HG03342 (cell line): Measurements from ENCODE around the gene PDE4D.
"Not testable (repeated sequence)": the region's sequence is repeated elsewhere in the genome, so short reads cannot be mapped to it uniquely, and the experiment has no call there.

Experiments
- ATAC-seq: cut with Tn5 transposase; IDR thresholded peaks from one replicate; pipeline ENCODE4 v1.9.1; 2021; ENCODE audit warnings: mild to moderate bottlenecking, moderate library complexity; ENCODE audit not compliant: unreplicated experiment

The PDE4D gene

DNA sequence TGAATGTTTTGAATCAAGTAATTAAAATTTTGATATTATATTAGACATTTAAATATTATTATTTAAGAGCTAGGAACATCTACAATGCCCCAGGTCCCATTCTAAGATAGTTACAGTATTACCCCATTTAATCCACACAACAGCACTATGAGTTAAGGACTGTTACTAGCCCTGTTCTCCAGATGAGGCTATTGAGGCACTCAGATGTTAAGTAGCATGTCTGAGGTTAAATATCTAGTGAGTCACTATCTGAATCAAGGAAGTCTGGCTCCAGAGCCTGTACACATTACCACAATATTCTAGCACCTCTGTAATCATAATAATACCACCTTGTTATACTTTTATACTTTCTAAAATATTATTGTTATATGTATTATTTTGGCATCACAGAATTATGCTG, 304.6 kb downstream of the PDE4D start:
- no peak for ATAC-seq

DNA sequence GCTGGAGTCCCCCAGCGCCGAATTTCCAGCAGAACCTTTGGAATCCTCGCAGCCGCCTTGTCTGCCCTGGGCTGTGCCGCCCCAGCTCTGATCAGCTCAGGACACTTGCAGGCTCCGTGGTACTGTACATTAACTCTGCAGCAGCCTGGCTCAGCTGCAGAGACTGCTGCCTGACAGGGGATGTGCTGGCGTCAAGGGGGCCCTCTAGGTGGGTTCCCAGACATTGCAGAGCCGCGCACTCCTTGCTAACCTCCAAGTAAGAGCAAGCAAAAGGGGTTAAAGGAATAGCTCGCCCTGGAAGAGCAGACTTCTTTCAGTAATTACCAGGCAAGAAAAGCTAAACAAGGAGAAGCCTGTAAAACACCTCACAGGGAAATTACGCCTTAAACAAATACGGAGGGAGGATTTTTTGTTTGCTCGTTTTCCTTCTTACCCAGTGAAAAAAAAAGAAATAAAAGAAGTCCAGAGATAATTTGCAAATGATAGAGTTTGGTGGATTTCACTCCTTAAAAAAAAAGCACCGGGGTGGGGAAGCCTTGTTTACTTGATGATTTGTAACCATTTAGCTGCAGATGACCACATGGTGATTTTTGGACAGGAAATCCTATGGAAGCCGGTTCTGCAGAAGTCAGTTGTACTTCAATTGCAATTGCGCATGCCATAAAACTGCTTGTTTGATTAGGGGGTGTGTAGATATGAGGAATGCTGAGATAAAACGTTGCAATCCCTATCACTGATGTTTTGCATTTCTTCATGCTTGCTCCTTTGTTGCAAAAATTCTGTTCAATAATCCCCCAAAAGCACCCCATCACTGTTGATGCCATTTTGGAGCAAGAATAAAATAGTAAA, 305.8 kb downstream of the PDE4D start:
- ATAC-seq, result no peak

DNA sequence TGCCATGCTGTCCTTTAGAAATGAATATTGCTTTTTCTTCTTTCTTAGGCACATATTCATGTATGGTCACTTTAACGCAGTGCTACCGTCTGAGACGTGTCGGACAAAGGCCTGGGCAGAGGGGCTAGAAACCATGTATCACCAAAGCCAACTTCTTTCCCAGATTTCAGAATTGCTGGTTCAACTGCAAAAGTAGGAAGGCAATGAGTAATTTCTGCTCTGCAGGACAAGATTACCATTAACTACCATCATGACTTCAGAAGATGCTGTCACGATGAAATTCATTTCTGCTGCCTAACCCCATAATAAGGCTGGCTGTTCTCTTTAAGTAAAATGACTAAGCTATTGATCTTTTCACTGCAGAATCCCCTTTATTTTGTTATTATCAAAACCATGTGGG, 306.7 kb downstream of the PDE4D start:
- no peak for ATAC-seq

DNA sequence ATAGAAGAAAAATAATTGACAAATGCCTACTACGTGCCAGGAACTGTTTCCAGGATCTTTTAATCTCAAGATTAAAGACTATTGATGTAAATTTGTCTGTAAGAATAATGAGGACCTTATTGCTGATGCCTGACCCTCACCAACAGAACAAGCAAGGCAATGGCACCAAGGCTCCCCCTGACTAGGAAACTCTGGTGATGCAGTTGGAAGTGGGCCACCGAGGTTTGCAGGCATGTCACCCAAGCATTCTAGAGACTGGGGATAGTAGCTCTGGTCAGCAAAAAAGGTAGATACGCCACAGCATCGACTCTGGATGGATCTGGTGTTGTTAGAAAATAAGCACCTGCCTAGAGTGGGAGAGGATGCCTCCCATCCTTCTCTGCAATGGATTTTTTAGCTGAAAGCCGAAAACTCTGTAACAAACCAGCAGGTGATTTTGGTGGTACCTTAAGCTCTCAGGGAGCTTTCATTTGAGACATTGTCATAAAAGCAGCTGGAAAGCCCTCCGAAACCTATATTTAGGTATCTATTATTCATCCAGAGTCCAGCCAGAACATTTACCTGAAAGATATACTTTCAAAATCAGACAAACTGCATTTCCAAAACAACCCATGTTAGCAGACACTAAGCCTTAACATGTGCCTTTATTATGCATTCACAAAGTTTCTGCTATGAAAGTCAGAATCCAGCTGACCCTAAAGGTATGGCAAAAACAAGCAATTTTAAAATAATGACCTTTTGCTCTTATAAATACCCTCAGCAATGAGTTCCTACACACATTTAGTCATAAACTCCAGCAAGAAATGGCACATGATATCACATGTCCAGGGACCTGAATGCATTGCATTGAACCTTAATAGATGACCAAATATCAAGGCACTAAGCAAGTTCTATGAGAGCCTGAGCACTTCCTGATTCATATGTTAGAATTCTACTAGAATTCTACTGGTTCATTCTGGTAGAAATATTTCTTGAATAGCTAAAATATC, 308.4 kb downstream of the PDE4D start:
- no peak for ATAC-seq

DNA sequence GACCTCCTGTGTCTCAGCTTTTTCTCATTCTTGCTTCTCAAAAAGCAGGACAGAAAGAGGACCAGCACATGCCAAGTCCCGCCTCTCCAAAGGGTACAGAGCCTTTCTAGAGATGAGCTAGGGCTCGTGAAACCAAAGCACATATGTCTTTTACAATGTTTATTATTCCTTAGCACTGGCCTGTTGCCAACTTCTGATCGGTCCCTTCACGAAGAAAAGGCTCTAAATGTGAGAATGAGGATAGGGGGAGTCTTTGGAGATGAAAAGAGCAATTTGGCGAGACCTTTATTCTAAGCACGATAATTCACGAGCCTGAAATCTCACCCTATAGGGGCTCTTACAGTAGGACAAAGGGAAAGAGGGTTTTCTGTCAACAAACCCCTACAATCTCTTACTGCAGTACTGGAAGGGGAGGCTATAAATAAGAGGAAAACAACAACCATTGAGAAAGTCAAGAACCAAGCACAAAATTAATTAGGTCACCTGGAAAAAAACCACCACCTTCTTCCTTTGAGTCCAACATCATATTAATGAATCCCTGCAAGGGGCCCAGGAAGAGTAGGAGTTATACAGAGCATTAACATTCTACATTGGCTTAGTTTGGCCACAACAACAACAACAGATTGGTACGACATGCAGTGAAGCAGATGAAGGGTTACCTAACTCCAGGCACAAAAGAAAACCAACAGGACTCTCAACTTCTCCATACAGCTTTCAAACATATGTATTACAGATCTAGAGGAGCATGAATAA, 309.5 kb downstream of the PDE4D start:
- ATAC-seq, result no peak

DNA sequence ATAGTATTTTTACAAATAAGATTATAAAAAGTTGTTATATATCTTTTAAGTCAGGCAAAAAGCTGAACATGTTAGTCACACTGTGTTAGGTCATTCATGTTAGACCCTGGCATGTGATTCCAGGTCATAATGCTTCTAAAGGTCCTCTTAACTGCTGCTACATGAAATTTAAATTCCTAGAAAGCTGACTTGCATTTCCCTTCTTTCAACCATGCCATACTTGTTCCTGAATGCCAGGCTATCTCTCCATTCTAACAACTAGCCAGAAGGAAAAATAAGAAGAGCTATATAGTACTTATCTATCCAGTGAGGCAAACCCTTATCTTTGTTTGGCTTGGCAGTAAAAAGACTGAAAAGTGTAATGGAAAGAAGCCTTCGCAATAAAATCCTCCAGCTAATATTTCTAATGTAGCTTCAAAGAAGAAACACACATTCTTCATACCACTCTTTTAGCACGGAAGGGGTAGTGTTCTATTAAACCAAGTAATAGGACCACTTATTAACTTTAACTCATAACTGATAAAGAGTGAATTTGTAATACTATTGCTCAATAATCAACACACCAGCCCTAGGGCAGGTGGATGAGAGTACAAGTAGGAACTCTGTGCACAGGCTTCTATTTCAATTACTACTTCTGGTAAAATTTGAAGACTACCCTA, 310.2 kb downstream of the PDE4D start:
- ATAC-seq, result no peak

DNA sequence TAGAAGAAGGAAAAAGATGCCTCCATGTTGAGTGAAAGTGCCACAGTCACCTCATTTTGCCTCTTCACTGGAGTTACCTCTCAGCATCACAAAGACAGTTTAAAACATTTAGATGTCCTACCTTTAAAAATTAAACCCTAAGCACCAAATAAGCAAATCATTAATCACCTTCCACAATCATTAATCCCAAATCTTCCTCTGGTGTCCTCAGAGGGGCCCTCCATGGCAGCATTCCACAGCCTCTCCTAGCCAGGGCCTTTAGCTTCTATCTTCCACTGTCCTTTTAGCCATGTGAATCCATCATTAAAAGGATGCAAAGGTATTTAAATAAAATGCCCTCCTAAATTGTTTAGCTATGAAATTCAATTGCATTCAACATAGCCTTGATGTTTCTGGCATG, 310.8 kb downstream of the PDE4D start:
- ATAC-seq, result no peak

DNA sequence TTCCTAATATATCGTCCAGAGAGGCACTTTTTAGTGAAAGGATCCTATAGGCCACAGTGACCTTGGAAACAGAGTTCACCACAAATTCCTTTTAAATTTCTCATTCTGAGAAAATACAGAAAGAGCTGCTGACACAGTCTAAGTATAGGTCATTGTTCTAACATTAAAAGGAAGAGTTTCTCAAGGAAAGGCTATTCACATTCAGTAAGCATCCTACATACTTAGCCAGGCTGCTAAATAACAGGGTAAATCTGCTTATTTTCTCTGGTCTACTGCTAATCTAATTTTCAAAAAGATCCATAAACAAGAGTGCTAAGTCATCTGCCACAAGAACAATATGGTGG, 313.7 kb downstream of the PDE4D start:
- ATAC-seq, result no peak

DNA sequence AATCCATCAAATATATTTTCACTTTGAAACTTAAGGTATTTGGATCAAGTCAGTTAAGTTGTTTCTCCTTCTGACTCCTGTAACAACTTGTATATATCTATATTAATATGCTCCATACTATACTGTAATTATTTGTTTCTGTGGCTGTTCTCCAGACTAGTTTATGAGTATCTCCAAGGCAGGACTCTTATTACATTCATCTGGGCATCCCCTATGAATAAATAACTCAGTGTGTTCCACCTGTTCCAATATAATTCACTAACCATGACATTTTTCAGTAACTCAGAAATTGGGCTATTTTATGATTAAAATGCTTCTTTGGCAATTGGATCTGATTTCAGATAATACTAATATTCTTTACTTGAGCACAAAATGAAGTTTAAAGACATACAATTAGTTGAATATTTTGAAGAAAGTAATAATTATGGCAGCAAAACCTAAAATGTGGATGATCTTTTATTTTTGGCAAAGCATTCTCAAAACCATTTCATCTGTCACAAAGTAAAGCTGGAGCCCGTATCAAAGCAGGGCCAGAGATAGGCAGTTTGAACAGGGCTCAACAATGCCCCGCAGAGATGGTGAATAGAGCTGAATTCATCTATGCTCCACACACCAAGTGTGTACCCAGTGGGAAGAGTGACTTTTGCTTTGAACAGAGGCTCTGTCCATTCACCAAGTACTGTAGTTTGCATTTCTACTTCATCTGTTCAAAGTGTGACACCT, 314.3 kb downstream of the PDE4D start:
- ATAC-seq, result no peak

DNA sequence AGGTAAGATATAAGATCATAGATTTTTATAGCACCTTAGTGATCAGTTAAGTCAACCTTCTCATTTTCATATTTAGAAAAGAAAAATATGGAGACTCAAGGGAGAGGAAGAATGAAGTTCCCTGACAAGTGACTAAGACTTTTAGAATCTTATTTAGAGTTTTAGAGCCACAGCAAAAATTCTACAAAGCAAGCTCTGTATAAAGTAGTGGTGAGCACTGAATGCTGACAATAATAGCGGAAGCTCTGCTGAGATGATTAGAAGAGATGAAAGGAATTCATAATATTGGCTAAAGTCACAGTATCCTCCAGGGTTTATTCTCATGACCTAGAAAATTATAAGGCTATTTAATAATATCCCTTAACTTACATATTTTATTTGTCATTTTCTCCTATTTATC, 316.0 kb downstream of the PDE4D start:
- no peak for ATAC-seq

DNA sequence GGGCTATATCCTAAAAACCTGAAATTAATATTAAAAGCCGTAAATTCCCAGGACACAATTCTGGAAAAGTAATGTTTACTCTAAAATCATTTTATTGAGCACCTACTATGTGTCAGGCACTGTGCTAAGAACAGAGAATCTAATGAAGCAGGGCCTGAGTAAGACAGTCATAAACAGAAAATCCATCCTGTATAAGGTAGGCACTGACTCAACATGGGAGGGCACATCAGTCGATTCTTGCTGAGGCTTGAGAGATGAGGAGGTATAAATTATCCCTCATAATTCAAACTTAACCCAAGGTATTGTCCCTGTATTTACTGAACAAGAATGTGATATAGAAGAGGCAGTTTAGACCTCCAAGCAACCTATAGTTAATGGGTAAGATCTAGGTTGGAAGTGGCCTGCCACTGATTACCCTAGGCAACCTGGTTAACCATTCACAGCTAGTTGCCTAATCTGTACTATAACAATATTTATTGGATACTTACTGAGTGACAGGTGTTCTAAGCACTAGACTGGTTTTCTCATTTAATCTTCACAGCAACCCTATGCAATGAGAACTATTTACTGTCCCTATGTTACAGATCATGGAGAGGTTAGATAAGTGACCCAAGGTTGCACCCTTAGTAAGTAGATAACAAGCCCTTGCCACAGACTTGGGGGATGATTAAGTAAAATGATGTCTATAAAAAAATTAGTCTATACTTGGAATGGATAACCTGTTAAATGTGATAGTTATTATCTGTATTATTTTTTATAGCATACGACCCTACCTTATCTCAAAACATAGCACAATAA, 317.7 kb downstream of the PDE4D start:
- no peak for ATAC-seq

DNA sequence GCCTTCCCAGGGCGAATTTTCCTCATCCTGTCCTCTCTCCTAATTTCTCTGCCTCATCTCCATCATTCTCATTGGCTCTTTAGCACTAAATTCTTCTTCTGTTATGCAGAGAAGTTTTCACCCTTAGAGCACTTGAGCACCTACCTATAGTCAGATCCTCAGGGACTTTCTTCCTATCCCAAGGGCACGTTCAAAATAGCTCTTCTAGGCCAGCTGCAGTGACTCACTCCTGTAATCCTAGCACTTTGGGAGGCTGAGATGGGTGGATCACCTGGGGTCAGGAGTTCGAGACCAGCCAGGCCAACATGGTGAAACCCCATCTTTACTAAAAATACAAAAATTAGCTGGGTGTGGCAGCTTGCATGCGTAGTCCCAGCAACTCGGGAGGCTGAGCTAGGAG, 320.0 kb downstream of the PDE4D start:
- not testable (repeated sequence) for ATAC-seq

DNA sequence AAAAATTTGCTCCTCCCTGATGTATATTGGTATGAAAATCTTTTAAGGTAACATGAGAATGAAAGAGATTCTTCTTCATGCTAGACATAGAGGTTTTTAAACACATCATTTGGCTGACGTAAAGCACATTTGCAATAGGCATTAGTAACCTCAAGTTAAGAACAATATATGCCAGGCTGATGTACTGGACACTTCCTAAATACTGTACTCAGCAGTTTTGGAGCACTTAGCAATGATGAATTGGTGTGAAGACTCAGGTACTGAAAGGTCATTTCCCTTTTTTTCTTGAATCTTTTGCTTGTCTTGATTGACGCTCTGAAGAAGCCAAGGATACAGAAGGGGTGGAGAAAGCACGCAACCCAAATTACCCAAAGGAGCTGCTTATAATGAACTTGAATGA, 322.5 kb downstream of the PDE4D start:
- no peak for ATAC-seq

DNA sequence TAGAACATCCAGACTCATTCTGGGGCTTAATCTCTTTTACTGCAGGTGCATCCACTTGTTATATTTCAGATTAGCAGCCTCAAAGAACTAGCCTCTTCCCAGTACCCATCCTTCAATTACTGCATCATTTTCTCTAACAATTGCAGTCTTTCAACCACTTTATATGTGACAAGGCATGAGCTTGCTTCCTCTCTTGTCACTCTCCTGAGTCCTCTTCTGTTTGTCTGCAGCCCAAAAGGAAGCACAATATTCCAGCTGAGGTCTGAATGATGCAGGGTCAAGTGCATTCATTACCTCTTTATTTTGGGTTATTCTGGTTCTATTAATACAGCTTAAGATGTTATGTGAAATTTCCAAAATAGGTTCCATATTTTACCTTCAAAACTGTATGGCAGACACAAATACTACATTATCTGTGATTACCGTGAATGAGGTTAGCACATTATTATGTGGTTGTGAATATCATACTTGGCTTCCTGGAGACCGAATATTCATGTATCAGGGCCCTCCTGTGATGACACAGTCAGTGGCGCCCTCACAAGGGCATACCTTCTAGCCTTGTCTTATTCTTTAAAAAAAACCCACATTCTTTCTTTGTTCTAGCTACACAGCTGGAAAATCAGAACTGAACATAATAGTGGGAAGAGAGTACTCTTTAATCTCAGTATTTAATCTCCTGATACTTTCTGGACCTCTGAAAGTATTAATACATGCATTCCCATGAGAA, 323.8 kb downstream of the PDE4D start:
- ATAC-seq, result no peak

DNA sequence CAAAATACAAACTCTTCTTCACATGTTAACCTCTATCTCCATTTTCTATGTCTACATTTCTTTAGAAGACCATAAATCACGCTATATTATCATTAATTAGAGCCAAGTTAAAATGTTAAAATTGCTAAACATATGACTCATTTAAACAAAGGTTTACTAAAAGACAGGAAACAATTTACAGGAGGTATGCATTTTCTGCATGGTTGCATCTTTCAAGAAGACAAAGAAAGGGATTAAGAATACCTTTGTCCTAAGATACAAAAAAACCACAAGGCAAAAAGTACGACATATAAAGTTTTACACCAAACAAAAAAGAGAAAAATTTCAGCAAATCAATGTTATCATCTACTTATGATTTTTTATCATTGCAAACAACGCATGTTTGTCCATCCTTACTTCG, 324.4 kb downstream of the PDE4D start:
- no peak for ATAC-seq

DNA sequence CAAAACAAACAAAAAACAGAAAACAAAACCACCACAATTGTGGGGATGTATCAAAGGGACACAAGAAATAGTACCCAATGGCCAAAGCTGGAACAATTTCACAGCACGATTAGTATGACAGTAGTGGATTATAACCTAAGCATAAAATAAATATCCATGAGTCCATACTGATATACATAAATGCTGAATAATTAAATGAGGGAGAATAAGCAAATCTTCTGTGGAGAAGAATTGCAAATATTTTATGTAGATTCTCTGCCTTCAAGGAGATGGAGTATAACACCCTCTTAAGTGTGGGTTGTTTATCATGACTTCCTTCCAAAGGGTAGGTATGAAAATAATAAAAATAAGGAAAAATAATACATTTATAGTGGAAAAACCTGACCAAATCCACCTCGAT, 325.4 kb downstream of the PDE4D start:
- ATAC-seq, result no peak

DNA sequence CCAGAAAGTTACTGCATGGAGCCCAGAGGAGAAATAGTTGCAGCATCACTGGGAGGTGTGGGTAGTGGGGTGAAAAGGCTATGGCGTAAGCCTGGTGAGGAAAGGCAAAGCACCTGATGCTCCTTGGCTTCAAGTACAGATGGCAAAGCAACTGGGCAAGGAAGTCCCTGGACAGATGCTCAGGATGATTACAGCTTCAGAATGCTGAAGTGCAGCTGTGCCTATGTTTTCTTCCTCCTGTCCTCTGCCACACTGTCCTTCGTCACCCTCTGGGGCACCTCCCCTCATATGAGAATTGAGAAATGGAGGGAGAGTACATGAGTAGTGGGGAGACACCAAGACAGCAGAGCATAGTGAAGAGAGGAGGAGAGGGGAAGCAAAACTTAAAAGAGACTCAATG, 328.0 kb downstream of the PDE4D start:
- ATAC-seq, result no peak

DNA sequence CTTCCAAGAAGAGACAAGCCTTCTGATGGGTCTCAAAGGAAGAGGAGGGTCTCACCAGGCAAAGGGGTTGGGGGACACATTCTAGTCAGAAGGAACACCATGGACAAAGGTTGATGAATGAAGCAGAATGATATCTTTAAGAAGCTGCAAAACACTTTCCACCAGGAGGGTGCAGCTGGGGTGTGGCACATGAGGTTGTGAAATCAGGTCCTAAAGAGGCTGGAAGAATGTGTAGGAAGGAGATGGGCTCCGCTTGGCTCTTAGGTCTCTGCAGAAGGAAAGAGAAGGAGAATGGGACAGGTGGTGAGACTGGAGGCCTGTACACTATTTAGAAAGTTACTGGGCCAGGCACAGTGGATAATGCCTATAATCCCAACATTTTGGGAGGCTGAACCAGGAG, 328.6 kb downstream of the PDE4D start:
- ATAC-seq, result no peak
